Colonic mucosa (tissue), 4 donors: ENCODE data around the gene KRT6B. TPM values are rescaled to one million over a fixed set of nuclear protein-coding genes. Genes with fewer than 3 reads are reported as not detected.
"Not testable (repeated sequence)": the region's sequence is repeated elsewhere in the genome, so short reads cannot be mapped to it uniquely, and the experiment has no call there.

Experiments
- DNase-seq: peaks from one replicate; pipeline ENCODE4 v3.0.0-alpha.2; 2020
- H3K27ac ChIP-seq: fragments of 200-600 bp; one replicate; pipeline ENCODE4 v1.8.0; 2021
- H3K27me3 ChIP-seq: fragments of 200-600 bp; one replicate; pipeline ENCODE4 v1.8.0; 2021
- H3K36me3 ChIP-seq: fragments of 200-600 bp; one replicate; pipeline ENCODE4 v1.8.0; 2021
- H3K4me1 ChIP-seq: fragments of 200-600 bp; one replicate; pipeline ENCODE4 v1.8.0; 2021; ENCODE audit warnings: mild to moderate bottlenecking
- H3K4me3 ChIP-seq: fragments of 200-600 bp; one replicate; pipeline ENCODE4 v1.8.0; 2021
- H3K9ac ChIP-seq, 2 donors: one replicate each; pipeline ENCODE4 v1.7.0; 2013; ENCODE audit warnings: control low read depth in 2 of 2, low read depth in 2 of 2, low read length in 2 of 2
- H3K9me3 ChIP-seq: fragments of 200-600 bp; one replicate; pipeline ENCODE4 v1.8.0; 2021
- CTCF ChIP-seq: fragments of 200-600 bp; IDR thresholded peaks from one replicate; pipeline ENCODE4 v1.8.0; 2022; ENCODE audit warnings: antibody characterized with exemption, mild to moderate bottlenecking
- intact Hi-C: fragments of 100-400 bp; cut with DNase I; formaldehyde crosslinking; loops from one replicate; pipeline ENCODE4 v1.14.1; 2022
- total RNA-seq, 2 donors: library from RNA; stranded (reverse); fragmentation: NEBNext Ultra II Directional in 1 of 2; extraction: Animal tissue kit (Norgen Biotek cat#: 25700) in 1 of 2; gene quantifications; one replicate each; pipeline ENCODE4 v1.2.1, GENCODE V29; 2021
- donor health status: healthy.
- donor health status: DM: no; HTN: no; CAD: no.
- donor health status: DM: no; HTN: no; CAD: no.

KRT6B gene
- total RNA-seq, 2 donors from 2014 or later, result 0.13 to 1.4 TPM

- no peaks in the 10 kb centered on the region for H3K4me1 ChIP-seq
- TF ChIP-seq CTCF, result no peak
- H3K27me3 ChIP-seq, result no peaks in the 10 kb centered on the region
- no peak overlapping the region for H3K4me3 ChIP-seq
- no peak overlapping the region for H3K9ac ChIP-seq
- no peak overlapping the region for H3K27ac ChIP-seq
- intact Hi-C loops, result no loop called here
- H3K36me3 ChIP-seq, result no peaks in the 10 kb centered on the region
- DNase-seq, result no peak
- H3K9me3 ChIP-seq, result no peaks in the 10 kb centered on the region
Observed at GRCh38 chr12:52496590-52497071, 44.7 kb upstream of the KRT6B start.

GRCh38 chr12:52496054-52496453 lies 44.1 kb upstream of the KRT6B start:
- no peak overlapping the region for H3K4me3 ChIP-seq
- no peak for DNase-seq
- no peak overlapping the region for H3K27ac ChIP-seq
- no peaks in the 10 kb centered on the region for H3K36me3 ChIP-seq
- no peak for TF ChIP-seq CTCF
- no peaks in the 10 kb centered on the region for H3K27me3 ChIP-seq
- H3K9ac ChIP-seq, result no peak overlapping the region
- no peaks in the 10 kb centered on the region for H3K4me1 ChIP-seq
- intact Hi-C loops, result no loop called here
- no peaks in the 10 kb centered on the region for H3K9me3 ChIP-seq

GRCh38 chr12:52495389-52495788 lies 43.4 kb upstream of the KRT6B start:
- H3K9ac ChIP-seq, result no peak overlapping the region
- no peaks in the 10 kb centered on the region for H3K9me3 ChIP-seq
- no peak overlapping the region for H3K4me3 ChIP-seq
- DNase-seq, result no peak
- H3K27me3 ChIP-seq, result no peaks in the 10 kb centered on the region
- no peaks in the 10 kb centered on the region for H3K4me1 ChIP-seq
- no peak for TF ChIP-seq CTCF
- intact Hi-C loops, result no loop called here
- no peaks in the 10 kb centered on the region for H3K36me3 ChIP-seq
- H3K27ac ChIP-seq, result no peak overlapping the region

GRCh38 chr12:52494518-52494917 lies 42.6 kb upstream of the KRT6B start:
- H3K36me3 ChIP-seq, result no peaks in the 10 kb centered on the region
- no peaks in the 10 kb centered on the region for H3K4me1 ChIP-seq
- intact Hi-C loops, result no loop called here
- TF ChIP-seq CTCF, result no peak
- no peaks in the 10 kb centered on the region for H3K9me3 ChIP-seq
- H3K9ac ChIP-seq, result no peak overlapping the region
- DNase-seq, result no peak
- no peak overlapping the region for H3K4me3 ChIP-seq
- no peaks in the 10 kb centered on the region for H3K27me3 ChIP-seq
- H3K27ac ChIP-seq, result no peak overlapping the region

- Histone ChIP-seq H3K9ac (no peak overlapping the region), H3K9me3 (no peaks in the 10 kb centered on the region), H3K4me1 (no peaks in the 10 kb centered on the region), H3K27ac (no peak overlapping the region), H3K36me3 (no peaks in the 10 kb centered on the region), H3K4me3 (no peak overlapping the region), H3K27me3 (no peaks in the 10 kb centered on the region)
- no peak for TF ChIP-seq CTCF
- intact Hi-C loops, result no loop called here
- DNase-seq, result no peak
Observed at GRCh38 chr12:52494100-52494499, 42.2 kb upstream of the KRT6B start.

GRCh38 chr12:52493172-52493571 lies 41.2 kb upstream of the KRT6B start, which contains the start of gene KRT6A:
KRT6A (minus strand) TSS chr12:52493257; CDS start chr12:52493188, 69 bp downstream.
- Histone ChIP-seq H3K36me3 (no peaks in the 10 kb centered on the region), H3K27ac (no peak within 1 kb of the TSS), H3K9me3 (no peaks in the 10 kb centered on the region), H3K4me1 (no peaks in the 10 kb centered on the region), H3K27me3 (no peaks in the 10 kb centered on the region), H3K9ac (no peak within 1 kb of the TSS), H3K4me3 (no peak within 1 kb of the TSS)
- TF ChIP-seq CTCF, result no peak
- intact Hi-C loops, result no loop called here
- DNase-seq, result no peak

GRCh38 chr12:52492405-52492804 lies 40.5 kb upstream of the KRT6B start:
- H3K4me1 ChIP-seq, H3K27me3 ChIP-seq, DNase-seq, H3K36me3 ChIP-seq, H3K9me3 ChIP-seq, H3K9ac ChIP-seq, intact Hi-C loops, H3K4me3 ChIP-seq, H3K27ac ChIP-seq: not testable (repeated sequence)

GRCh38 chr12:52491495-52491894 lies 39.5 kb upstream of the KRT6B start:
- H3K27ac ChIP-seq, intact Hi-C loops, H3K9ac ChIP-seq: not testable (repeated sequence)

More at GRCh38 chr12:52491495-52491894, 39.5 kb upstream of the KRT6B start:
- H3K4me3 ChIP-seq, H3K4me1 ChIP-seq, H3K9me3 ChIP-seq, DNase-seq, H3K36me3 ChIP-seq, H3K27me3 ChIP-seq: not testable (repeated sequence)
